SIG-M5 (cell line): Measurements from ENCODE around the gene COTL1.

Experiments used
- DNase-seq: peaks from one replicate; lab custom pipeline; 2025; lab: John Stamatoyannopoulos, UW

Gene COTL1

DNA sequence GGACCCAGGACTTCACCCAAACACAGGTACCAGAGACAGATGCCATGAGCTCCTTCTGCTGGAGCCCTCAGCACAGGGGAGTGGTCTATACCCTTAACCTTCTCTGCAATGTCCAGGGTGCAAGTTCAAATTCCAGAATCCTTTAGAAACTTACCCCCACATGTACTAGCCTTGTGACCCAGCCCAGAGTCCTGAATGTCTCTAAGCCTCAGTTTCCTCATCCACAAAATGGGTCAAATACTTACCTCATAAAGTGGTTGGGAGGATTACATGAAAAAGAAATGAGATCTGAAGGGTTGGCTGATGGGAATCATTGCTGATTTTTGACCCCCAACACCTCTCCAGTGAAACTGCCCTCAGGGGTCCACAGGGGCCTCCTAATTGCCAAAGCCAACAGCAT lies 21.7 kb downstream of the COTL1 start:
- DNase-seq, result no peak

DNA sequence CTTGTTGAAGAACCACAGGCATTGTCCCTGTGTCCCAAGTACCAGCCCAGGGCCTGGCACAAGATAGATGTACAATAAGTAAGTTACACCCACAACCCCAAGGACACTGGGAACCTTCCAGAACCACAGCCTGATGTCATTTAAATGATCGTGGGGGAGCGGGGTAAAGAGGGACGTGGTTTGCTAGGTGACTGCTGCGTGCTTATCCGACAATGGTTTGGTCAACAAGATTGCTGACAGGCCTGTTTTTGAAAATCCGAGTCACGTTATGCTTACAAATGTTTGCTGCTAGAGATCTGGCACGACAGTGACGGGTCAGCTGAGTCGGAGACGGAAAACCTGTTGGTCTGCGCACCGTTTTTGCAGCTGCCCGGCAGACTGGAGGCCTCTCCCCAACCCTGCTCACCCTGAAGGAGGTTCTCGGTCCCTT lies 22.8 kb downstream of the COTL1 start:
- DNase-seq, result no peak

DNA sequence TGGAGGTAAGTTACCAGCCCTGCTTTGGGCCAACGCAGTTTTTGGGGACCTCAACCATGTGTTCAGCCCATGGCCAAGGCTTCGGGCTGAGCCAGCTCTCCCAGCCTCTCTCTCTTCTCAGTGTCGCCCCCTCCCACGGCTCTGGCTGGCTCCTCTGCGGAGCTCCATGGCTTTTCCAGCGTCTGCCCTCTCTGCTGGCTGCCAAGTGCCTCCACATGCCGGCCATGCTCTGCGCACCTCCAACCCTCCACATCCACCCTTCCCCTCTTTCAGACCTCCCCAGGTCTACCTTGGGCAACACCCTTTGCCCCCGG lies 23.2 kb downstream of the COTL1 start:
- DNase-seq, result no peak

DNA sequence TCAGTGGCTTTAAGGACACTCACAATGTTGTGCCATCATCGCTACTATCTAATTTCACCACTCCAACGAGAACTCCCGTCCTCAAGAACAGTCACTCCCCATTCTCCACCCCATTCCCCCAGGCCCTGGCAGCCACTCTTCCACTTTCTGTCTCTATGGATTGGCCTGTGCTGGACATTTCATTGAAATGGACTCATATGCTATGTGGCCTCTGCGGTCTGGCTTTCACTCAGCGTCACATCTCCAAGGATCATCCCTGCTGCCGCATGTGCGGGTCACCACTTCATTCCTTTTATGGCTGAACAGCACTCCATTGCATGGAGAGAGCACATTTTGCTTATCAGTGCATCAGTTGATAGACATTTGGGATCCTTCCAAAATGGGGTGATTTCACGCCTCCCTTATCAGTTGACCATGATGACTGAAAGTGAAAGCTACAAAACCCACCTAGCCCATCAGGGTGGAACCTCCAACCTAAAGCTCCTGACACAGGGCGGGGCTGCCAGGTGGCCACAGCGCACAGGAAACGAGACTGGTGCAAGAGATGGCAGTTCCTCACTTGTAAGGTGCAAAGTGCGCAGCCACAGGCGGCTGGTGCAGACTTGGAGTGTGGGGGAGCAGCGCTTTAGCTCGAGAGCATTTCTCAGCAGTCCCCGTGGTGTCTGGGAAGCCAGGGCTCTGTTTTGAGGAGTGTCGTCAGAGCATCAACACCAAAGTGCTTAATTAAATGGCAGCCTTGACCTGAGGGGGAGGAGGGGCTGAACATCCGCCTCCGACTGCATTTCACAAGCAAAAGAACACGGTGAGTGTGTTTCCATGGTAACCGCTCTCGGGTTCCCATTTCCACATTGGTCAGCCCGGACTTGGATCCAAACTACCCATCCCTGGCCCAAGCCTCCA lies 23.8 kb downstream of the COTL1 start:
- no peak for DNase-seq

DNA sequence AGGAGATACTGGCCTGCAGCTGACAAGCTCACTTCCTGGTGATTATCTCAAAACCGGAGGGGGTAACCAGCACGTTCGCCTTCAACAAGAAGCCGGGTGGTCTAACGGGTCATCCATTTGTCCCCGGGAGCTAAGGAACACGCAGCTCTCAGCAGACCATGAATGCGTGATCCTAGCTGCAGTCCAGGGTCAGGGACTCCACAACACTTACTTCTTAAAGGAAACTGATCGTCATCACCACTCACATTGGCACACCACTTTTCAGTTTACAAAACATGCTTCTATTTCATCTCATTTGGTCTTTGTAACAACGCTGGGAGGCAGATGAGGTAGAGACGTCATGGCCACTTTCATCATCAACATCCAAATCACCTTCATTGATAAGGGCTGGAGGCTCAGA lies 25.2 kb downstream of the COTL1 start:
- DNase-seq, result no peak

DNA sequence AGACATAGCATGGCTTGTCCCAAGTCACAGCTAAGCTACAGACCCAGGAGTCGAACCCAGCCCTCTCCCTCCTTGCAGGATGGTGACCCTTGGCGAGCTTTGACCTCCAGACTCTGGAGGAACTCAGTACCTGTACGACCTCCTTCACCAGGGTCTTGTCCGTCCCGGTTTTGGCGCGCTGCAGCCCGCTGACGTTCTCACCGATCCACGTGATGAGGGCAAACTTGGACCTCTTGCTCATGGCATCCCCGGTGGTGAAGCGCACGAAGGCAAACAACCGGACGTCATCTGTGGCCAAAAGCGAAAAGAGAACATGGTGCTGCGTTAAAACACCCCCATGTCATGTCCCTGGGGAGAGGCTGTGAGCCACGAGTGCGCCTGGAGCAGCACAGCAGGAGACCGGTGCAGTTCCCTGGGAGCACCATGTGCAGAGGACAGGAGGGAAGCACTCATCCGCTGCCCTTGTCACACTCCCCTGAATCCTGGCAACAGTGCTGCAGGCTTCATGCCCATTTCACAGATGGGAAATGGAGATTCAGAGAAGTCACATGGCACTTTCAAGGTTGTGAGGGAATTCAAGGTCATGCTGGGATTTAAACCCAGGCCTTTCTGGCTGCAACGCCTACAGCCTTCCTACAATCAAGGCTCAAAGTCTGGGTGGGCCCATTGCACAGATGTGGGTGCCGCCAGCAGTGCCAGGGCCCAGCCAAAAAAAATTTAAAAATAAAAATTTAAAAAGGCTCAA lies 27.7 kb downstream of the COTL1 start:
- no peak for DNase-seq

DNA sequence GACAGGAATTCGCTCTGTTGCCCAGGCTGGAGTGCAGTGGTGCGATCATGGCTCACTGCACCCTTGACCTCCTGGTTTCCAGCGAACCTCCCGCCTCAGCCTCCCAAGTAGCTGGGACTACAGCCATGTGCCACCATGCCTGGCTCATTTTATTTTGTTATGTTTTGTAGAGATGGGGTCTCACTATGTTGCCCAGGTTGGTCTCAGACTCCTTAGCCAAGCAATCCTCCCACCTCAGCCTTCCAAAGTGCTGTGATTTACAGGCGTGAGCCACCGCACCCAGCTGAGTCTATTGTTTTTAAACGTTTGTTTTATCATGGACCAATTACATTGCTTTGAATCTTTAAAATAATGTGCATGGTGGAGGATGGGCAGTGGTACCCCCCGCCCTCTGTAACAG lies 28.9 kb downstream of the COTL1 start:
- DNase-seq, result no peak

DNA sequence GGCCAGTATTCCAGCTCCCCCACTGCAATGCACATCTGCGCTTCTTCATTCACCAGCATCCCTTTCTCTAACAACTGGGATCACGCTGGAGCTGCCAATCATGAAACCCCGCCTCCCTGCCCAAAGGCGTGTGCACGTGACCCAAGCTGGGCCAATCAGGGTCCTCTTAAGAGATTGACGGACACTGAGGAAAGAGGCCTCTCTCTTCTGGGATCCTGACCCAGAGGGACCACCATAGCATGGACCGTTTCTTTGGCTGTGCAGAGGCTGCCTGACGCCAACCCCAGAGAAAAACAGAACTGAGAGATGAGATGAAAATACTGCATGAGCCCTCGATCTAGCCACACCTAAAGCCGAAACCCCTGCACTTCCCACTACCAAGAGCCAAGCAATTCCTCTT lies 32.0 kb downstream of the COTL1 start:
- no peak for DNase-seq

DNA sequence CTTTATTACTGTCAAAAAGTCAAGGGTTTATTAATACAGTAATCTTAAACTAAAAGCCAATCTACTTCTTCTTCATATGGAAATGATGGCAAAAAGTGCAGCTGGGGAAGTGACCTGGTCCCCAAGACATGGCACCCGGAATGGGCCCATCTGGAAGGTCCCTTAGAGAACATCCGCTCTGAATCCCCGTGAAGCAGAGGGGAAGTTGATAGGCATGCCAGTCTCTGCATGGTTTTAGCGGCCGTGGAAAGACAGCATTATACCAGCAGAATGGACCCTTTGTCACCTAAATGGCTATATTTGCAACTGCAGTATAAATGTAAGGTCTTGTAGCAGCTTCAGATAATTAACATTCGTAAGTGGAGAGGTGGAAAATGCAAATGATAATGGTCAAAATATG lies 32.4 kb downstream of the COTL1 start:
- DNase-seq, result no peak

DNA sequence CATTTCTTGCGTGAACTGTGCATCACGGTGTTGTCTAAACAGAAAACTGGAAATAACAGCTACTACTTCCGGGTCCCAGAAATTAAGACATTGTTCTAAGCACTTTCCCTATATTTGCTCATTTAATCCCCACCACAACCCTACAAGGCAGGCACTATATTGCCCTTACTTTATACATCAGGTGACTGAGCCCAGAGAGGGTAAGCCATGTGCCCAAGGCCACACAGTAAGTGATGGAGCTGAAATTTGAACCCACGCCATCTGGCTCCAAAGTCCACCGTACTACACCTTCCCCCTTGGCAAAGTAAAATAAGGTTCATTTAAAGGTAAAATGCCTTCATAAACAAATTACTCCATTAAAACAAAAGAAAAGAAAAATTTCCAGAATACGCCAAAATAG lies 33.2 kb downstream of the COTL1 start:
- no peak for DNase-seq

DNA sequence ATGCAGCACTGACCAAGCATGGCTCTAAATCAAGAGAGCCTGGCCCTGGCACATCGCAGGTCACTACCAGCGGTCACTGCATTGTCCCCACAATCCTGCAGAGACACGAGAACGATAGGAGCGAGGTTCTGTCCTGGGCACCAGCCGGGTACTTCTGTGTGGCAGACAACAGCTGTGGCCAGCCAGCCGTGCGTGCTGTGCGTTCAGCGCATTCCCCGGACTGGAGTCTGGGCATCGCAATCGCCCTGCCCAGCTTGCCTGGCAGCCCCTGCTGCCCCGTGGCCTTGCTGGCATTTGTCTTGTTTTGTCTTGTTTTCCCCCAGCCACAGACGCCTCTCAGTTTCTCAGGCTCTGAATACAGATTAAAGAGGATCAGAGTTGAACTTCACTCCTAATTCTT lies 33.9 kb downstream of the COTL1 start:
- no peak for DNase-seq

DNA sequence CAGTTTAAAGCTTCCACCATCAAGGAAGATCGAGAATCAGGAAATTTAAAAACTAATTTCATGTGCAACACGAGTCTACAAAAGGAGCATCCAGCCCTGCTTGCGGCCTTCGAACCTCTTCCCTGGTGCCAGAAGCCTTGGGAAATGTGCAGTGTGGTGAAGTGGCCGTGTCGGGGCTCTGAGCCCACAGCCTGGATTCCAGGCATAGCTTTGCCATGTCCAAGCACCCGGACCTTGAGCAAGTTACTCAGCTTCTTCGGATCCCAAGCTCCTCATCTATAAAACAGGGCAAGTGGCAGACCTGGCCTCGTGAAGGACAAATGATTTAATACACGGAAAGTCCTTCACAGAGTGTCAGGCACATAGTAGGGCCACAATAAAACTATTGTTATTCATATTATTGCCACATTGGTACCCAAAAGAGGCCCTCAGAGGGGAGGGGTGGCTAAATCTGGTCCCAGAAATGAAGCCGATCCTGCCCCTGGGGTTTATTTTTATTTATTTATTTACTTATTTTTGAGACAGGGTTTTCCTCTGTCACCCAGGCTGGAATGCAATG lies 34.8 kb downstream of the COTL1 start:
- DNase-seq, result no peak

DNA sequence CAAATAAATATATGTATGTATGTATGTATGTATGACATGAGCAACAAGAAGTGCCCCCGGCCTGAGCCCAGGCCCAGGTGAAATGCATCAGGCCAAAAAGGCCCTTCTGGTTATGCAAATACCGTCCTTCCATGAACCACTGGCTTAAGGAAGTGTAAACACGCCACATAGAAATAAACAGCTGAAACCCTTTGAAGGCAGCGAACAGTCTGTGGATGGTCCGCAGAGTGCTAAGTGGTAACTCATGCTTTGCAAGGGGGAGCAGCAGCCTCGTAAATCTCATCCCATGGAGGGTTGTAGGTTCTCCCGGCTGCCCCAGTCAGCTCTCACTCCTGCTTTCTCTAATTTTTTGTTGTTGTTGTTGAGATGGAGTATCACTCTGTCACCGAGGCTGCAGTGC lies 36.7 kb downstream of the COTL1 start:
- DNase-seq, result no peak

DNA sequence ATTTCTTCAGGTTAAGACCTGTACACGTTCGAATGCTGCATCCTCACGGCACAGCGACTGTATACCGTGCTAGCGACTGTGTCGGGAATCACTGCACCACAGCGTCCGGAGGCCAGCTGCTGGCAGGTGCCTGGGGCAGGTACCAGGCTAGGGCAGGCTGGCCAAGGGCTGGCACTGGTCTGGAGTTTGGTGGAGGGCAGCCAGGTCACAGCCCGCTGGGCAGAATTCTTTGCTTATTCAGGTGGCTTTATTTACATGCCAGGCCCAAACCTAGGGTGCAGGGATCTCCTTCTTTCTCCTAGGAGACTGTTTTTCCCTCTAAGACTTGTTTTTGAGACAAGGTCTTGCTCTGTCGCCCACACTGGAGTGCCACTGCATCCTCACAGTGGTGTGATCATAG lies 37.9 kb downstream of the COTL1 start:
- DNase-seq, result no peak

DNA sequence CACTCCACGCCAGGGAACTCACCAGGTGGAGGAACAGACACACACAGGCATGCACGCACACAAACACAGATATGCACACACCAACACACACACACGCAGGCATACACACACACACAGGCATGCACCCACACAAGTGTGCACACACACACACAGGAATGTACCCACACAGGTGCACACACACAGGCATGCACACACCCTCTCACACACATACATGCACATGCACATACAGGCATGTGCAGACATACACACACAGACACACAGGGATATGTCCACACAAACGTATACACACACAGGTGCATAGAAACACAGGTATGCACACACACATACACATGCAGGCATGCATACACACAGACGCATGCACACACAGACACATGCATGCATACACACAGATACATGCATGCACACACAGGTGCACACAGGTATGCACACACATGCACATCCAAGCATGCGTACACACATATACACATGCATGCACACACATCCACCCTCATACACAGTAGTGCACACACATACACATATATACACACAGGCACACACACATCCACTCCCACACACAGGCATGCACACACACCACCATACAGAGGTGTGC lies 39.2 kb downstream of the COTL1 start:
- DNase-seq, result no peak

DNA sequence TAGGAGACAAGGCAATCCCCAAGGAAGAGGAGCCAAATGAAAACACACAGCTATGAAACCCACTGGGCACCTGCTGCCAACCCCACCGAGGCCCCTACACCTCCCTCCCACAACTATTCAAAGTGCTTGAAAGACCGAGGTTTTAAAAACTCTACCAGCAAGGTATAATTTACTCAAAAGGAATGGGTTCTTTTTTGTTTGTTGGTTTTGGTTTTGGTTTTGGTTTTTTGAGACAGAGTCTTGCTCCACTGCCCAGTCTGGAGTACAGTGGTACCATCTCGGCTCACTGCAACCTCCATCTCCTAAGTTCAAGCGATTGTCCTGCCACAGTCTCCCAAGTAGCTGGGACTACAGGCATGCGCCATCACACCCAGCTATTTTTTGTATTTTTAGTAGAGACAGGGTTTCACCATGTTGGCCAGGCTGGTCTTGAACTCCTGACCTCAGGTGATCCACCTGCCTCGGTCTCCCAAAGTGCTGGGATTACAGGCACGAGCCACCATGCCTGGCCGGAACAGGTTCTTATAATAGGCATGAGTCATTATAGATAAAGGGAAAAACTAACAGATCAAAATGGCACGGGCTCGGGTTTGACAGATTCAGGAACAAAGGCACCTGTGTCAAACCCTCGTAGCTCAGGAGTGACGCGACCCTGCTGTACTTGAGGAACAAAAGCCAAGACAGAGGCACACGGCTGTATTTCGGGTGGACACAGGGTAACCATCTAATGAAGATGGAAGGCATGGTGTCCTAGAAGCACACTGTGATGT lies 40.7 kb downstream of the COTL1 start:
- DNase-seq, result no peak

DNA sequence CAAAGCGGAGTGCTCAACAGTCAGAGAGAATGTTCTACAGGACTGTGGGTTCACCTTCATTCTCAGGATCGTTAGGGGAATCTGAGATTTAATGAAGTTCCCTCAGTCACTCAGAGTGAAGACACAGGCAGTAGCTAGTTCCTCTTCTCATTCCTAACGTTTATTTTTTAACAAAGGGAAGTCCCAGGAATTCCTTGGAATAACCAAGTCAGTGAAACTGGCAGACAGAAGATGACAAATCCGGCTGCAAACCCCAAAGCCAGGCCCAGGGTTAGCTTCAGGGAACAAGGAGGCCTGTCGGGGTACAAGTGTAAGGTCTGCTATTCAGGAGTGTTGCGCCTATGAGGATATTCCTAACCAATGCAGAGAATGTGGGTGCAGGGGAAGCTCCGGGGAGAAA lies 42.0 kb downstream of the COTL1 start:
- DNase-seq, result no peak

DNA sequence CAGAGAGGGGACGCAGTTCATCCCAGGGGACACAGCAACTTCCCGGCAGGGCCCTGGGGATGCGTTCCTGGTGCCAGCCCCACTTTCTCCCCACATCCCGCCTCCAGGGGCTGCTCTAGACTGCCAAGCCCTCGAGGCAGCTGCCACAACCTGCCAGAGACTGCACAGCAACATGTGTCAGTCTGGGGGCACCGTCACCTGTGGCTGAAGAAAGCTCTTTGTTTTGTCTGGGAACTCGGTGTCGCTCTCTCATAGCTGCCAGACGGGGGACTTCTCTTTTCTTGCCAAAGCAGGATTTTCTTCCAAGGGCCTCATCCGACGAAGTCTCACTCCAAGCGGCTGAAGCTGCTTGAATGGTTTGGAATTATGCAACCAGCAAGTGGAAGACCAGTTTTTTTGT lies 43.7 kb downstream of the COTL1 start:
- no peak for DNase-seq

DNA sequence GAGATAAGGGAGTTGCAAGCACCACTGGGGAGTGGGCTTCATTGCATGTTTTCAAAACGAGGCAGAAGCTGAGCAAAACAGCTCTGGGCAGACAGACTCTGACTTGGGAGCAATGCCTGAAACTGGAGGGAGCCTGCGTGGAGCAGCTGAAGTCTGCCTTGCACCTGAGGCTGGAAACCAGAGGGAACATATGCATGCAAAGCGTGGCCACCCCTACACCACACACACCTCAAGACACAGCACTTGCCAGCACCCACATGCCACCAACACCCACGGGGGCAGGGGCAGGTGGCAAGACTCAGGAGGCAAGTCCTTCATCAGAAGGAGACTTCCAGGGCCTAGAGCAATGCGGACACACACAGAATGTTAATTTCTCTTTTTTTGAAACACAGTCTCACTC lies 45.8 kb downstream of the COTL1 start:
- DNase-seq, result no peak

DNA sequence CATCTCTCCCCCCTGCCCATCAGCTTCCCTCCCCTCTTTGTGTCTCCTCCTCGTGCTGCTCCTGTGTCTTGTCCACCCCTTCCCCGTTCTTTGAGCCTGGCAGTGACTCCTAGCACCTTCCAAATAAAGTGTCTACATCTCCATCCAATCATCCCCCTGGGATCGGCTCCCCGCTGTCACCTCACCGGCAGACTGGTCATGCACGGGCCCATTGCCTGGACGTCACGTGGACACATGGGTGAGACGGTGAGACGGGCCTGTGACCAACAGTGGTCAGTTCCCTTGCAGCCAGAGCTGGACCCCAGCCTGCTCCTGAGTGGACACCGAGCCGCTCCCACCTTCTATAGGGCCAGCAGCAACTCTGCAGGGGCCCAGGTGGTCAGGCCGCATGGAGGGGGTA lies 46.4 kb downstream of the COTL1 start:
- no peak for DNase-seq

DNA sequence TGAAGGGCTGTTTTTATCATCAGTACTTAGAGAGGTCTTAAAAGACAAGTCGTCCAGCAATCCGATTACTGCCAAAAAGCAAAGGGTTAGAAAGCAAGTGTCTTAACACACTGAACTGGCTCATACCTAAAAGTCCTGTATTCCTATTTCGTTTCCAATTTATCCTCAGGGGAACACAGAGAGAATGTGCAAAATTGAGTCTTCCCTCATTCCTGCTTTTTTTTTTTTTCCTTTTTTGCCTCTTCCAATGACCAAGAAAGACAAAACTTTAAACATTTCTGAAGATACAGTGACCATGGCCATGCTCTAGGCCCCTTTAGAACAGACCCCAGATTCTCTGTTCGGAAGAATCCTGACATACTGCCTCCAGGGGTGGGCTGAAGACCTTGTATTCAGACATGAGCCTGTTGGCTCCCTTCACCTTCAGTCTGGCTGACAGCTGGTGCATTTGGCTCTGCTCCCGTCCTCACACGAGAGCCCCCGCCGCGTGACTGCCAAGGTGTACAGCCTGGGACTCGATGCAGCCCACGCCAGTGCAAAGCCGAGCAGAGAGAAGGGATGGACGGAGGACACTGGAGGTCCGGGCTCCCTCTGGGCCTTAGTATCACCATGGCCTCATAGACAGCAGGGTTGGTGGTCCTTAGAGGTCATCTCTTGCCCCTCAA lies 47.0 kb downstream of the COTL1 start:
- no peak for DNase-seq
